K562 (cell line): Measurements from ENCODE around the gene KCNQ4. TPM values are rescaled to one million over a fixed set of nuclear protein-coding genes. Genes with fewer than 3 reads are reported as not detected.

ENCODE experiments used
- ATF7 ChIP-seq: fragments of 450-650 bp; IDR thresholded peaks from 2 replicates; pipeline ENCODE4 v1.7.1; 2014; ENCODE audit warnings: mild to moderate bottlenecking, moderate library complexity
- CBFA2T3 ChIP-seq: fragments of 450-650 bp; IDR thresholded peaks from 2 replicates; pipeline ENCODE4 v1.6.1; 2017
- EHMT2 ChIP-seq: fragments of 450-650 bp; IDR thresholded peaks from 2 replicates; pipeline ENCODE4 v1.6.1; 2018; ENCODE audit warnings: antibody characterized with exemption
- FOSL1 ChIP-seq: fragments of 200-800 bp; sonication (Bioruptor generic); conservative IDR thresholded peaks from 2 replicates; pipeline ENCODE4 v1.6.1; 2016; ENCODE audit warnings: missing genetic modification characterization, missing compliant biosample characterization
- MCM5 ChIP-seq: fragments of 450-650 bp; IDR thresholded peaks from 2 replicates; pipeline ENCODE4 v1.6.1; 2016; ENCODE audit warnings: low read depth
- RBM34 ChIP-seq: fragments of 200-400 bp; formaldehyde crosslinking; IDR thresholded peaks from 2 replicates; pipeline ENCODE4 v1.6.1; 2018; ENCODE audit warnings: low read length, borderline replicate concordance; ENCODE audit not compliant: insufficient read depth
- RFX1 ChIP-seq: fragments of 450-650 bp; IDR thresholded peaks from 2 replicates; pipeline ENCODE4 v1.6.1; 2016; ENCODE audit warnings: mild to moderate bottlenecking, moderate library complexity
- SPI1 ChIP-seq: IDR thresholded peaks from 2 replicates; pipeline ENCODE4 v1.6.1; 2011; ENCODE audit warnings: low read depth, low read length, control low read depth, borderline replicate concordance
- STAT5B ChIP-seq: fragments of 250-450 bp; sonication (Bioruptor Pico); IDR thresholded peaks from 2 replicates; pipeline ENCODE4 v1.8.0; 2021; ENCODE audit warnings: mild to moderate bottlenecking, inconsistent platforms
- ZNF695 ChIP-seq: fragments of 450-650 bp; formaldehyde crosslinking; IDR thresholded peaks from 2 replicates; pipeline ENCODE4 v1.4.0; 2020; ENCODE audit warnings: mild to moderate bottlenecking, moderate library complexity
- polyA plus RNA-seq, 8 experiments: library from polyadenylated mRNA; depleted of rRNA in 4 of 8; stranded (reverse) in 5 of 8; unstranded in 3 of 8; fragments of >200 nt; fragmentation: Nextera tagmentation in 2 of 8; fragmentation: Illumina TruSeq in 1 of 8; extraction: Ambion mirVana in 2 of 8; extraction: Trizol in 1 of 8; gene quantifications; 2 replicates each; pipeline versions ENCODE4 v1.2.1 to v1.2.3, GENCODE V29; 2011 to 2014; ENCODE audit warnings: inconsistent platforms in 1 of 8, missing spikeins in 1 of 8
- total RNA-seq, 7 experiments: library from RNA; depleted of rRNA in 6 of 7; stranded (reverse); fragments of >200 nt in 6 of 7; fragmentation: Illumina TruSeq in 2 of 7; extraction: Trizol in 2 of 7; gene quantifications; 2 replicates each; pipeline versions ENCODE4 v1.2.1 to v1.2.3, GENCODE V29; 2011 to 2021; ENCODE audit warnings: low replicate concordance in 1 of 7
- TF ChIP-seq, protein P1 (sequence below): fragments of 200-800 bp; sonication (Bioruptor generic); IDR thresholded peaks from 2 replicates; pipeline ENCODE4 v1.6.1; 2017; ENCODE audit warnings: missing genetic modification characterization, missing compliant biosample characterization
- TF ChIP-seq, protein P2 (sequence below): fragments of 250-450 bp; sonication (Bioruptor Pico); IDR thresholded peaks from 2 replicates; pipeline ENCODE4 v1.9.0; 2021; ENCODE audit warnings: mild to moderate bottlenecking, inconsistent platforms
- TF ChIP-seq, protein P3 (sequence below): fragments of 250-450 bp; sonication (Bioruptor Pico); IDR thresholded peaks from 2 replicates; pipeline ENCODE4 v1.5.0; 2022; ENCODE audit warnings: mild to moderate bottlenecking
- TF ChIP-seq, protein P4 (sequence below): sonication (generic); formaldehyde crosslinking; IDR thresholded peaks from 2 replicates; pipeline ENCODE4 v1.9.0; 2022; ENCODE audit warnings: mild to moderate bottlenecking, missing genetic modification reagents
- TF ChIP-seq, protein P5 (sequence below): IDR thresholded peaks from 2 replicates; pipeline ENCODE4 v1.6.1; 2016; ENCODE audit warnings: missing genetic modification characterization, missing compliant biosample characterization

The KCNQ4 gene
- total and polyA plus RNA-seq, 9 of the 15 experiments (the other 6 are each of a cell fraction or from before 2014, with no cell fraction given), result 0.07 to 4.1 (median 0.79) TPM

DNA sequence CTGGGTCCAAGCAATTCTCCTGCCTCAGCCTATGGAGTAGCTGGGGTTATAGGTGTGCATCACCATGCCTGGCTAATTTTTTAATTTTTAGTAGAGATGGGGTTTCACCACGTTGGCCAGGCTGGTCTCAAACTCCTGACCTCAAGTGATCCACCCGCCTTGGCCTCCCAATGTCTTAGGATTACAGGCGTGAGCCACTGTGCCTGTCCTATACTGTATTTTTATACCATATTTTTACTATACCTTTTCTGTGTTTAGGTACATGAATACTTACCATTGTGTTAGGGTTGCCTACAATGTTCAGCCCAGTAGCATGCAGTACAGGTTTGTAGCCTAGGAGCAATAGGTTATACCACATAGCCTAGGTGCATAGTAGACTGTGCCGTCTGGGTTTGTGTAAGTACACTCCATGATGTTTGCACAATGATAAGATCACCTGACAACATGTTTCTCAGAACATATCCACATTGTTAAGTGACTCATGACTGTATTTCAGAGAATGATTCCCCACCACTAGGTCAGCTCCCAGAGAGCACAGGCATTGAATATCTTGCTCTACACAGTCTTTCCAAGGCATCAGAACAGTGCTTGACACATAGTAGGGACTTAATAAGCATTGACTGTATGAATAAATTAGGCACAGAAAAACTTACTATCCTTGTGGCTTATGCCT is 84.6 kb downstream of the KCNQ4 start (continued):
- TF ChIP-seq, protein P1, sequence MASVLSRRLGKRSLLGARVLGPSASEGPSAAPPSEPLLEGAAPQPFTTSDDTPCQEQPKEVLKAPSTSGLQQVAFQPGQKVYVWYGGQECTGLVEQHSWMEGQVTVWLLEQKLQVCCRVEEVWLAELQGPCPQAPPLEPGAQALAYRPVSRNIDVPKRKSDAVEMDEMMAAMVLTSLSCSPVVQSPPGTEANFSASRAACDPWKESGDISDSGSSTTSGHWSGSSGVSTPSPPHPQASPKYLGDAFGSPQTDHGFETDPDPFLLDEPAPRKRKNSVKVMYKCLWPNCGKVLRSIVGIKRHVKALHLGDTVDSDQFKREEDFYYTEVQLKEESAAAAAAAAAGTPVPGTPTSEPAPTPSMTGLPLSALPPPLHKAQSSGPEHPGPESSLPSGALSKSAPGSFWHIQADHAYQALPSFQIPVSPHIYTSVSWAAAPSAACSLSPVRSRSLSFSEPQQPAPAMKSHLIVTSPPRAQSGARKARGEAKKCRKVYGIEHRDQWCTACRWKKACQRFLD (CRISPR knock-in tag), result peak; percentile 56; the same call in 1 of the 2 replicates
- TF ChIP-seq ATF7 (peak; percentile 87), EHMT2 (peak; percentile 7; the same call in 1 of the 2 replicates), RBM34 (no peak), RFX1 (peak; percentile 15; the same call in 1 of the 2 replicates), SPI1 (no peak), FOSL1 (tag) (peak; percentile 96), ZNF695 (CRISPR knock-in tag) (no peak), MCM5 (no peak), STAT5B (CRISPR knock-in tag) (no peak), CBFA2T3 (peak; percentile 74)
- TF ChIP-seq, protein P2, sequence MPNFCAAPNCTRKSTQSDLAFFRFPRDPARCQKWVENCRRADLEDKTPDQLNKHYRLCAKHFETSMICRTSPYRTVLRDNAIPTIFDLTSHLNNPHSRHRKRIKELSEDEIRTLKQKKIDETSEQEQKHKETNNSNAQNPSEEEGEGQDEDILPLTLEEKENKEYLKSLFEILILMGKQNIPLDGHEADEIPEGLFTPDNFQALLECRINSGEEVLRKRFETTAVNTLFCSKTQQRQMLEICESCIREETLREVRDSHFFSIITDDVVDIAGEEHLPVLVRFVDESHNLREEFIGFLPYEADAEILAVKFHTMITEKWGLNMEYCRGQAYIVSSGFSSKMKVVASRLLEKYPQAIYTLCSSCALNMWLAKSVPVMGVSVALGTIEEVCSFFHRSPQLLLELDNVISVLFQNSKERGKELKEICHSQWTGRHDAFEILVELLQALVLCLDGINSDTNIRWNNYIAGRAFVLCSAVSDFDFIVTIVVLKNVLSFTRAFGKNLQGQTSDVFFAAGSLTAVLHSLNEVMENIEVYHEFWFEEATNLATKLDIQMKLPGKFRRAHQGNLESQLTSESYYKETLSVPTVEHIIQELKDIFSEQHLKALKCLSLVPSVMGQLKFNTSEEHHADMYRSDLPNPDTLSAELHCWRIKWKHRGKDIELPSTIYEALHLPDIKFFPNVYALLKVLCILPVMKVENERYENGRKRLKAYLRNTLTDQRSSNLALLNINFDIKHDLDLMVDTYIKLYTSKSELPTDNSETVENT, result no peak
- TF ChIP-seq, protein P3, sequence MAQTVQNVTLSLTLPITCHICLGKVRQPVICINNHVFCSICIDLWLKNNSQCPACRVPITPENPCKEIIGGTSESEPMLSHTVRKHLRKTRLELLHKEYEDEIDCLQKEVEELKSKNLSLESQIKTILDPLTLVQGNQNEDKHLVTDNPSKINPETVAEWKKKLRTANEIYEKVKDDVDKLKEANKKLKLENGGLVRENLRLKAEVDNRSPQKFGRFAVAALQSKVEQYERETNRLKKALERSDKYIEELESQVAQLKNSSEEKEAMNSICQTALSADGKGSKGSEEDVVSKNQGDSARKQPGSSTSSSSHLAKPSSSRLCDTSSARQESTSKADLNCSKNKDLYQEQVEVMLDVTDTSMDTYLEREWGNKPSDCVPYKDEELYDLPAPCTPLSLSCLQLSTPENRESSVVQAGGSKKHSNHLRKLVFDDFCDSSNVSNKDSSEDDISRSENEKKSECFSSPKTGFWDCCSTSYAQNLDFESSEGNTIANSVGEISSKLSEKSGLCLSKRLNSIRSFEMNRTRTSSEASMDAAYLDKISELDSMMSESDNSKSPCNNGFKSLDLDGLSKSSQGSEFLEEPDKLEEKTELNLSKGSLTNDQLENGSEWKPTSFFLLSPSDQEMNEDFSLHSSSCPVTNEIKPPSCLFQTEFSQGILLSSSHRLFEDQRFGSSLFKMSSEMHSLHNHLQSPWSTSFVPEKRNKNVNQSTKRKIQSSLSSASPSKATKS (CRISPR knock-in tag), result no peak
- TF ChIP-seq, protein P4, sequence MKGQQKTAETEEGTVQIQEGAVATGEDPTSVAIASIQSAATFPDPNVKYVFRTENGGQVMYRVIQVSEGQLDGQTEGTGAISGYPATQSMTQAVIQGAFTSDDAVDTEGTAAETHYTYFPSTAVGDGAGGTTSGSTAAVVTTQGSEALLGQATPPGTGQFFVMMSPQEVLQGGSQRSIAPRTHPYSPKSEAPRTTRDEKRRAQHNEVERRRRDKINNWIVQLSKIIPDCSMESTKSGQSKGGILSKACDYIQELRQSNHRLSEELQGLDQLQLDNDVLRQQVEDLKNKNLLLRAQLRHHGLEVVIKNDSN (CRISPR knock-in tag), result peak; percentile 26; the same call in 1 of the 2 replicates
- TF ChIP-seq, protein P5, sequence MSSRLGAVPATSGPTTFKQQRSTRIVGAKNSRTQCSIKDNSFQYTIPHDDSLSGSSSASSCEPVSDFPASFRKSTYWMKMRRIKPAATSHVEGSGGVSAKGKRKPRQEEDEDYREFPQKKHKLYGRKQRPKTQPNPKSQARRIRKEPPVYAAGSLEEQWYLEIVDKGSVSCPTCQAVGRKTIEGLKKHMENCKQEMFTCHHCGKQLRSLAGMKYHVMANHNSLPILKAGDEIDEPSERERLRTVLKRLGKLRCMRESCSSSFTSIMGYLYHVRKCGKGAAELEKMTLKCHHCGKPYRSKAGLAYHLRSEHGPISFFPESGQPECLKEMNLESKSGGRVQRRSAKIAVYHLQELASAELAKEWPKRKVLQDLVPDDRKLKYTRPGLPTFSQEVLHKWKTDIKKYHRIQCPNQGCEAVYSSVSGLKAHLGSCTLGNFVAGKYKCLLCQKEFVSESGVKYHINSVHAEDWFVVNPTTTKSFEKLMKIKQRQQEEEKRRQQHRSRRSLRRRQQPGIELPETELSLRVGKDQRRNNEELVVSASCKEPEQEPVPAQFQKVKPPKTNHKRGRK (tag), result peak; percentile 1; the same call in 1 of the 2 replicates
